ENCODE results near the gene LASP1NB.

LASP1NB gene

DNA sequence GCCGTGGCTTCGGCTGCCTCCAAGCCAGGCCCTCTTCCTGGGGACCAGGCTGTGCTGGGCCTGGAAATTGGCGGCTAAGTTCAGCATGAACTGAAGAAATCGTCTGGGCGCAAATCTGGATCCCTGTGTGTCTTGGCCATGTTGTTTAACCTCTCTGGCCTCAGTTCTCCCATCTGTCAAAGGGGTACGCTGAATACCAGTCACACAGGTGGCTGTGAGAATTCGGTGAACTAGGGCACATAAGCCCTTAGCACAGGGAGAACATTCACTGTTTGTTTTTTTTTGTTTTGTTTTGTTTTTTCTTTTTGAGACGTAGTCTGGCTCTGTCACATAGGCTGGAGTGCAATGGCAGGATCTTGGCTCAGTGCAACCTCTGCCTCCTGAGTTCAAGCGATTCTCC lies 36.6 kb upstream of the LASP1NB start:
- Histone ChIP-seq H3K4me1 (ENCODE audit: control insufficient read depth, low read depth, low read length) (peaks cover 21% of the 10 kb centered on the region), H3K27ac (ENCODE audit: low read length) (no peak overlapping the region), H3K27me3 (ENCODE audit: control insufficient read depth, insufficient read depth, low read length) (no peaks in the 10 kb centered on the region), H3K4me3 (ENCODE audit: low read length) (no peak overlapping the region), H3K36me3 (ENCODE audit: control insufficient read depth, low read depth, low read length) (peaks cover 13% of the 10 kb centered on the region), H3K9ac (ENCODE audit: low read length) (no peak overlapping the region), H3K9me3 (ENCODE audit: control insufficient read depth, low read depth, low read length) (no peaks in the 10 kb centered on the region)

- H3K4me1 ChIP-seq (ENCODE audit: control insufficient read depth, low read depth, low read length): peaks cover 17% of the 10 kb centered on the region
- H3K36me3 ChIP-seq (ENCODE audit: control insufficient read depth, low read depth, low read length): peaks cover 18% of the 10 kb centered on the region
- no peak overlapping the region for H3K4me3 ChIP-seq (ENCODE audit: low read length)
- H3K27ac ChIP-seq (ENCODE audit: low read length): no peak overlapping the region
- no peaks in the 10 kb centered on the region for H3K9me3 ChIP-seq (ENCODE audit: control insufficient read depth, low read depth, low read length)
- no peaks in the 10 kb centered on the region for H3K27me3 ChIP-seq (ENCODE audit: control insufficient read depth, insufficient read depth, low read length)
- H3K9ac ChIP-seq (ENCODE audit: low read length): no peak overlapping the region
These were observed 35.5 kb upstream of the LASP1NB start for GRCh38 chr17:38889745-38890409.

- peaks cover 12% of the 10 kb centered on the region for H3K4me1 ChIP-seq (ENCODE audit: control insufficient read depth, low read depth, low read length)
- no peaks in the 10 kb centered on the region for H3K27me3 ChIP-seq (ENCODE audit: control insufficient read depth, insufficient read depth, low read length)
- H3K4me3 ChIP-seq (ENCODE audit: low read length): no peak overlapping the region
- H3K9me3 ChIP-seq (ENCODE audit: control insufficient read depth, low read depth, low read length): no peaks in the 10 kb centered on the region
- no peak overlapping the region for H3K27ac ChIP-seq (ENCODE audit: low read length)
- H3K36me3 ChIP-seq (ENCODE audit: control insufficient read depth, low read depth, low read length): peaks cover 18% of the 10 kb centered on the region
- no peak overlapping the region for H3K9ac ChIP-seq (ENCODE audit: low read length)
These were observed 35.0 kb upstream of the LASP1NB start for GRCh38 chr17:38890410-38890746.

GRCh38 chr17:38891441-38891840 lies 34.0 kb upstream of the LASP1NB start:
- Histone ChIP-seq H3K9me3 (ENCODE audit: control insufficient read depth, low read depth, low read length) (no peaks in the 10 kb centered on the region), H3K27ac (ENCODE audit: low read length) (no peak overlapping the region), H3K4me1 (ENCODE audit: control insufficient read depth, low read depth, low read length) (peaks cover 1% of the 10 kb centered on the region), H3K9ac (ENCODE audit: low read length) (no peak overlapping the region), H3K36me3 (ENCODE audit: control insufficient read depth, low read depth, low read length) (peaks cover 18% of the 10 kb centered on the region), H3K27me3 (ENCODE audit: control insufficient read depth, insufficient read depth, low read length) (no peaks in the 10 kb centered on the region), H3K4me3 (ENCODE audit: low read length) (no peak overlapping the region)

DNA sequence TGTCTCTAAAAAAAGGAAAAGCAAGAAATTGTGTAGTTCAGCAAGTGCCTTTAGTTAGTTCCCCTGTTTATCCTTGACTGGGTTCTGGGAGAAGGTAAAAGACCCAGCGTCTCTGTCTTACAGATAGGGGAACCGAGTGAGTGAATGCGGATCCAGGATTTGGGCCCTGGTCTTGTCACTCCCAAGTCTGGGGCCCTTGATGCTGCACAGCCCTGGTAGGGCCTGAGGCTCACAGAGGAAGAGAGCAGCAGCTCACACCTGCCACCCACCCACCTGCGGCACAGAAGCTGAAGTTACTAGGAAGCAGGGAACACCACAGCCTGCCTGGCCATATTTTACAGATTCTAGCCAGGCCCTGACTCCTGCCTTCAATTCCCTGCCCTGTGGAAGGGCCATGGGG lies 33.3 kb upstream of the LASP1NB start:
- Histone ChIP-seq H3K9me3 (ENCODE audit: control insufficient read depth, low read depth, low read length) (no peaks in the 10 kb centered on the region), H3K4me1 (ENCODE audit: control insufficient read depth, low read depth, low read length) (no peaks in the 10 kb centered on the region), H3K9ac (ENCODE audit: low read length) (no peak overlapping the region), H3K27me3 (ENCODE audit: control insufficient read depth, insufficient read depth, low read length) (no peaks in the 10 kb centered on the region), H3K36me3 (ENCODE audit: control insufficient read depth, low read depth, low read length) (peaks cover 18% of the 10 kb centered on the region), H3K4me3 (ENCODE audit: low read length) (no peak overlapping the region), H3K27ac (ENCODE audit: low read length) (no peak overlapping the region)

DNA sequence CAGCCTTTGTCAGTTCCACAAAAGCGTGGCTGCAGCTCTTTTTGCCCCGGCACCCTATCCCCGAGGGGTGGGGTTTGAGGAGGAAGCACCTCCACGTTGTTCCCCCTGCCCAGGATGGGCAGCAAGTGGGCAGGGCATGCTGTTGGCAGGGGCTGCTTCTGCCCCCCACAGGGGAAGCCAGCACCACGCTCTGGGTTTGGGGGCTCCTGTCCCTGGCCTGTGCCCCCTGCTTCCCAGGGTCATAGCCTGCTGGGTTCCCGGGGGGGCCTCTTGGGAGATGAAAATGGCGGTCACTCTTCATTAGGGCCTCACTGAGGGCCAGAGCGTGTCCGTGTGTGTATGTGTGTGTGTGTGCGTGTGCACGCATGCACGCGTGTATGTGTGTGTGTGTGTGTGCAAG lies 32.8 kb upstream of the LASP1NB start:
- no peaks in the 10 kb centered on the region for H3K9me3 ChIP-seq (ENCODE audit: control insufficient read depth, low read depth, low read length)
- no peaks in the 10 kb centered on the region for H3K4me1 ChIP-seq (ENCODE audit: control insufficient read depth, low read depth, low read length)
- no peak overlapping the region for H3K4me3 ChIP-seq (ENCODE audit: low read length)
- no peaks in the 10 kb centered on the region for H3K27me3 ChIP-seq (ENCODE audit: control insufficient read depth, insufficient read depth, low read length)
- H3K9ac ChIP-seq (ENCODE audit: low read length): no peak overlapping the region
- no peak overlapping the region for H3K27ac ChIP-seq (ENCODE audit: low read length)
- H3K36me3 ChIP-seq (ENCODE audit: control insufficient read depth, low read depth, low read length): peaks cover 18% of the 10 kb centered on the region

DNA sequence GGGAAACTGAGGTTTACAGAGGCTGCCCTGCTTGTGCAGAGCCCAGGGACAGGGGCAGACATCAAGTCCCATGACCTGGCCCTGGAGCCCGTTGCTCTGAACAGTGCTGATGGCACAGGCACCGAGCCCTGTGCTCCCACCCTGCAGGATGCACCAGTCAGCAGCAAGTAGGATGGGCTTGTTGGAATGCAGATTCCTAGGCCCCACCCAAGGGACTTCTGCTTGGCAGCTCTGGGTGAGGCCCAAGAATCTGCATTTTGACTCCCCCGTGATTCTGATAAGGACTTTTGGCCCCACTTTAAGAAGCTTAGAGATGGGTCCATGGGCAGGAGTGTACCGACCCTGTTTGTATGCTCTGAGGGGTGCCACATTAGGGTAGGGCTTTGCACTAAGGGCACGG lies 32.3 kb upstream of the LASP1NB start:
- H3K9ac ChIP-seq (ENCODE audit: low read length): no peak overlapping the region

DNA sequence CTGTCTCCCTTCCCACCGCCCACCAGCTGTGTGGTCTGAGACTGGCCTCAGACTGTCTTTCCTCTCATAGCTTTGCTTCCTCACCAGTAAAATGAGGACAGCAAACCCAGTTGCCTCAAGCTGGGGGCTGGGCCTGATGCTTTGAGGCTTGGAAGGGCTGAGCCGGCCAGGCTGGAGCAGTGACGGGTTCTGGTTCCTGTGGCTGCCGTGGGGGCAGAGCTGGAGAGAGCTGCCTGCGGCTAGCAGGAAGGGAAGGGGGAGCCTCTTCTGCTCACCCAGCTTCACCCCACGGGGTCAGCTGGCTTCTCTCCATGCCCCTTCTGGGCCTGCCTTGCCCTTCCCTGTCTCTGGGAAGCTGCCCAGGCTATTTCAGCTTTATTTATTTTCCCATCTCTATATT lies 31.8 kb upstream of the LASP1NB start:
- no peaks in the 10 kb centered on the region for H3K27me3 ChIP-seq (ENCODE audit: control insufficient read depth, insufficient read depth, low read length)
- peaks cover 19% of the 10 kb centered on the region for H3K36me3 ChIP-seq (ENCODE audit: control insufficient read depth, low read depth, low read length)
- H3K27ac ChIP-seq (ENCODE audit: low read length): no peak overlapping the region
- H3K9ac ChIP-seq (ENCODE audit: low read length): no peak overlapping the region
- no peaks in the 10 kb centered on the region for H3K9me3 ChIP-seq (ENCODE audit: control insufficient read depth, low read depth, low read length)
- no peak overlapping the region for H3K4me3 ChIP-seq (ENCODE audit: low read length)
- no peaks in the 10 kb centered on the region for H3K4me1 ChIP-seq (ENCODE audit: control insufficient read depth, low read depth, low read length)

More for the DNA sequence above, 32.3 kb upstream of the LASP1NB start:
- Histone ChIP-seq H3K36me3 (ENCODE audit: control insufficient read depth, low read depth, low read length) (peaks cover 18% of the 10 kb centered on the region), H3K9me3 (ENCODE audit: control insufficient read depth, low read depth, low read length) (no peaks in the 10 kb centered on the region), H3K27me3 (ENCODE audit: control insufficient read depth, insufficient read depth, low read length) (no peaks in the 10 kb centered on the region), H3K4me3 (ENCODE audit: low read length) (no peak overlapping the region), H3K4me1 (ENCODE audit: control insufficient read depth, low read depth, low read length) (no peaks in the 10 kb centered on the region), H3K27ac (ENCODE audit: low read length) (no peak overlapping the region)

DNA sequence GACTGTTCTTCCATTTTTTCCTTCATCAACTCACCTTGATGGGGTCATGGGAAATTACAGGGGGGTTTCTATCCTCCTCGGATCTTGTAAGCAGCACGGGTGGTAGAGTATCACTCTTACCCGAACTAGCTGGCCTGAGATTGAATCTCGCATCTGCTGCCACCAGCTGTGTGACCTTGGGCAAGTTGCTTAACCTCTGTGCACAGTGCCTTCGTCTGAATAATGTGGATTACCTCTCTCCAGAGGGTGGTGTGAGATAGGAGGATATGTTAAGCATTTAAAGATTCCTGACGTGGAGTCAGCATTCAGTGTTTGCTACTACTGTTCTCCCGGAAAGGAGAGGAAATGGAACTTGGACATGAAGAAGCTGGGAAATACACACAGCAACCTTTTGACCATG lies 31.1 kb upstream of the LASP1NB start:
- peaks cover 24% of the 10 kb centered on the region for H3K36me3 ChIP-seq (ENCODE audit: control insufficient read depth, low read depth, low read length)
- no peaks in the 10 kb centered on the region for H3K4me1 ChIP-seq (ENCODE audit: control insufficient read depth, low read depth, low read length)
- no peak overlapping the region for H3K27ac ChIP-seq (ENCODE audit: low read length)

GRCh38 chr17:38896346-38896954 lies 29.0 kb upstream of the LASP1NB start:
- H3K27ac ChIP-seq (ENCODE audit: low read length): no peak overlapping the region
- no peaks in the 10 kb centered on the region for H3K27me3 ChIP-seq (ENCODE audit: control insufficient read depth, insufficient read depth, low read length)
- H3K4me3 ChIP-seq (ENCODE audit: low read length): no peak overlapping the region
- H3K4me1 ChIP-seq (ENCODE audit: control insufficient read depth, low read depth, low read length): peaks cover 4% of the 10 kb centered on the region
- H3K36me3 ChIP-seq (ENCODE audit: control insufficient read depth, low read depth, low read length): peaks cover 20% of the 10 kb centered on the region
- no peak overlapping the region for H3K9ac ChIP-seq (ENCODE audit: low read length)
- no peaks in the 10 kb centered on the region for H3K9me3 ChIP-seq (ENCODE audit: control insufficient read depth, low read depth, low read length)

More for the DNA sequence above, 31.1 kb upstream of the LASP1NB start:
- Histone ChIP-seq H3K9me3 (ENCODE audit: control insufficient read depth, low read depth, low read length) (no peaks in the 10 kb centered on the region), H3K27me3 (ENCODE audit: control insufficient read depth, insufficient read depth, low read length) (no peaks in the 10 kb centered on the region), H3K4me3 (ENCODE audit: low read length) (no peak overlapping the region), H3K9ac (ENCODE audit: low read length) (no peak overlapping the region)

GRCh38 chr17:38897176-38897575 lies 28.2 kb upstream of the LASP1NB start:
- Histone ChIP-seq H3K27ac (ENCODE audit: low read length) (no peak overlapping the region), H3K9me3 (ENCODE audit: control insufficient read depth, low read depth, low read length) (no peaks in the 10 kb centered on the region), H3K4me3 (ENCODE audit: low read length) (no peak overlapping the region), H3K9ac (ENCODE audit: low read length) (no peak overlapping the region), H3K36me3 (ENCODE audit: control insufficient read depth, low read depth, low read length) (peaks cover 17% of the 10 kb centered on the region), H3K27me3 (ENCODE audit: control insufficient read depth, insufficient read depth, low read length) (no peaks in the 10 kb centered on the region), H3K4me1 (ENCODE audit: control insufficient read depth, low read depth, low read length) (peaks cover 4% of the 10 kb centered on the region)

DNA sequence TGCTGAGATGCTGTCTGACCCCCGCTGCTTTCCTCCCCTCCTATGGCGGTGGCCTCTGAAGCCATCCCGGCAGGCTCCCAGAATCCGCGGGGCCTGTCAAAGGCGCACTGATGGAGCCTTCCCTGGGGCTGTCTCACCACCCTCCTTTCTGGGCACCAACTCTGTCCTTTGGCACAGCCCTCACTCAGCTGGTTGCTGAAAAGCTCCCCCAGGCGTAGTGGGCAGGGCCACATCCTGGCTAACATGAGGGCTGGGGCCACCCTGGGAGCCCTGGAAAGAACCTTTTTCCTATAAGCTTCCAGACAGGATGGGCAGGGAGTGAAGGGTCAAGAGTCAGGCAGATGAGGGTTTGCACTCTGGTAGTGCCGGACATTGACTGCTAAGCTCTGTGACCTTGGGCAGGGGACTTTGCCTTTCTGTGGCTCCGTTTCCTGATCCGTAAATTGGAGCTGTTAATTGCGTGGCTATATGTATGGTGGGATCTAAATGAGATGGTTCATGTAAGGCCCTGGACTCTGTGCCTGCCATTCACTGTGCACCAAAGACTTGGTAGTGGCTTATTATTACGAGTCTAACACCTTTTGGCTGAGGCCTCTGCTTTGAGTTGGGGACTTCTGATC lies 27.6 kb upstream of the LASP1NB start:
- Histone ChIP-seq H3K27me3 (ENCODE audit: control insufficient read depth, insufficient read depth, low read length) (no peaks in the 10 kb centered on the region), H3K9me3 (ENCODE audit: control insufficient read depth, low read depth, low read length) (no peaks in the 10 kb centered on the region), H3K27ac (ENCODE audit: low read length) (no peak overlapping the region), H3K9ac (ENCODE audit: low read length) (no peak overlapping the region), H3K36me3 (ENCODE audit: control insufficient read depth, low read depth, low read length) (peaks cover 17% of the 10 kb centered on the region), H3K4me1 (ENCODE audit: control insufficient read depth, low read depth, low read length) (peaks cover 4% of the 10 kb centered on the region), H3K4me3 (ENCODE audit: low read length) (no peak overlapping the region)
